OCI-LY3 (cell line): Measurements from ENCODE around the gene WNT5A.

Experiments used
- H2AFZ ChIP-seq: fragments of 200-600, 300-600 bp; shearing (Covaris generic); 2 replicates; pipeline ENCODE4 v1.6.0; 2014; ENCODE audit warnings: antibody characterized with exemption, low read depth, low read length
- H3K27ac ChIP-seq: fragments of 200-600, 300-600 bp; sonication (generic); 2 replicates; pipeline ENCODE4 v1.5.1; 2014; ENCODE audit warnings: mild to moderate bottlenecking, low read length, moderate library complexity, mixed read lengths
- H3K27me3 ChIP-seq: fragments of 200-600, 300-600 bp; sonication (generic); 2 replicates; pipeline ENCODE4 v1.6.1; 2014; ENCODE audit warnings: low read depth, low read length, mixed read lengths
- H3K36me3 ChIP-seq: fragments of 200-600, 300-600 bp; sonication (generic); replicated peaks from 2 replicates; pipeline ENCODE3; 2014; ENCODE audit warnings: low read depth, low read length, mixed read lengths
- H3K4me1 ChIP-seq: fragments of 300-600, 200-600 bp; sonication (generic); 2 replicates; pipeline ENCODE4 v1.6.1; 2014; ENCODE audit warnings: low read length, mixed read lengths
- H3K4me2 ChIP-seq: fragments of 200-600, 300-600 bp; sonication (generic); 2 replicates; pipeline ENCODE4 v1.6.1; 2014; ENCODE audit warnings: low read length, mixed read lengths
- H3K4me3 ChIP-seq: fragments of 300-600, 200-600 bp; sonication (generic); 2 replicates; pipeline ENCODE4 v1.5.1; 2014; ENCODE audit warnings: antibody characterized with exemption, mild to moderate bottlenecking, low read length, moderate library complexity
- H3K79me2 ChIP-seq: fragments of 300-600, 200-600 bp; shearing (Covaris generic); 2 replicates; pipeline ENCODE4 v1.6.1; 2014; ENCODE audit warnings: mild to moderate bottlenecking, low read length, mixed read lengths
- H3K9ac ChIP-seq: fragments of 300-600, 200-600 bp; shearing (Covaris generic); 2 replicates; pipeline ENCODE4 v1.6.0; 2014; ENCODE audit warnings: mild to moderate bottlenecking, low read length, moderate library complexity
- H3K9me3 ChIP-seq: fragments of 200-600, 300-600 bp; shearing (Covaris generic); 2 replicates; pipeline ENCODE4 v1.6.1; 2014; ENCODE audit warnings: low read length, mixed read lengths; ENCODE audit not compliant: insufficient read depth
- H4K20me1 ChIP-seq: fragments of 200-600, 300-600 bp; sonication (generic); 2 replicates; pipeline ENCODE4 v1.6.1; 2016; ENCODE audit warnings: low read length, mixed read lengths; ENCODE audit not compliant: insufficient read depth
- CTCF ChIP-seq: fragments of 200-600, 300-600 bp; sonication (generic); IDR thresholded peaks from 2 replicates; pipeline ENCODE4 v1.5.1; 2014; ENCODE audit warnings: antibody characterized with exemption, low read length, low read depth
- EZH2phosphoT487 ChIP-seq: fragments of 200-600 bp; shearing (Covaris generic); IDR thresholded peaks from 2 replicates; pipeline ENCODE4 v1.6.1; 2018; ENCODE audit warnings: antibody characterized with exemption, mixed run types, low read depth

WNT5A gene

GRCh38 chr3:55427739-55428138 is 59.4 kb downstream of the WNT5A start:
- Histone ChIP-seq H3K36me3 (no peaks in the 10 kb centered on the region), H3K4me3 (no peak overlapping the region), H3K9ac (no peak overlapping the region), H3K27ac (no peak overlapping the region), H3K27me3 (peaks cover 2% of the 10 kb centered on the region; the same call in 1 of the 2 replicates), H3K9me3 (no peaks in the 10 kb centered on the region), H2AFZ (no peak overlapping the region), H3K79me2 (no peaks in the 10 kb centered on the region), H3K4me1 (no peaks in the 10 kb centered on the region), H3K4me2 (no peak overlapping the region), H4K20me1 (no peaks in the 10 kb centered on the region)
- TF ChIP-seq EZH2phosphoT487 (no peak), CTCF (no peak)

- Histone ChIP-seq H4K20me1 (no peaks in the 10 kb centered on the region), H3K27me3 (peaks cover 2% of the 10 kb centered on the region; the same call in 1 of the 2 replicates), H3K79me2 (no peaks in the 10 kb centered on the region), H3K27ac (no peak overlapping the region), H2AFZ (no peak overlapping the region), H3K4me3 (no peak overlapping the region), H3K4me2 (no peak overlapping the region), H3K4me1 (no peaks in the 10 kb centered on the region), H3K9me3 (no peaks in the 10 kb centered on the region; the same call in 1 of the 2 replicates), H3K36me3 (no peaks in the 10 kb centered on the region), H3K9ac (no peak overlapping the region)
- TF ChIP-seq EZH2phosphoT487, result no peak
Measured at GRCh38 chr3:55426486-55426885, 60.6 kb downstream of the WNT5A start.

GRCh38 chr3:55423782-55424181 is 63.3 kb downstream of the WNT5A start:
- Histone ChIP-seq H3K9ac (no peak overlapping the region), H3K36me3 (no peaks in the 10 kb centered on the region), H3K4me1 (no peaks in the 10 kb centered on the region), H3K9me3 (no peaks in the 10 kb centered on the region; the same call in 1 of the 2 replicates), H4K20me1 (no peaks in the 10 kb centered on the region), H3K79me2 (no peaks in the 10 kb centered on the region), H3K4me3 (no peak overlapping the region), H2AFZ (no peak overlapping the region), H3K4me2 (no peak overlapping the region), H3K27ac (no peak overlapping the region), H3K27me3 (peaks cover 2% of the 10 kb centered on the region; the same call in 1 of the 2 replicates)
- TF ChIP-seq EZH2phosphoT487, result no peak
- no peak for TF ChIP-seq CTCF

- H3K4me3 ChIP-seq, result no peak overlapping the region
- H3K27me3 ChIP-seq, result no peaks in the 10 kb centered on the region
- no peak overlapping the region for H3K4me2 ChIP-seq
- no peaks in the 10 kb centered on the region for H3K79me2 ChIP-seq
- no peaks in the 10 kb centered on the region for H4K20me1 ChIP-seq
- H2AFZ ChIP-seq, result no peak overlapping the region
- H3K4me1 ChIP-seq, result no peaks in the 10 kb centered on the region
- no peaks in the 10 kb centered on the region for H3K36me3 ChIP-seq
- H3K9me3 ChIP-seq, result no peaks in the 10 kb centered on the region; the same call in 1 of the 2 replicates
- H3K9ac ChIP-seq, result no peak overlapping the region
- TF ChIP-seq CTCF (no peak), EZH2phosphoT487 (no peak)
- H3K27ac ChIP-seq, result no peak overlapping the region
Measured at GRCh38 chr3:55417211-55417610, 69.9 kb downstream of the WNT5A start.

GRCh38 chr3:55416331-55416821 is 70.7 kb downstream of the WNT5A start:
- TF ChIP-seq CTCF (no peak), EZH2phosphoT487 (no peak)
- Histone ChIP-seq H3K9ac (no peak overlapping the region), H3K27me3 (no peaks in the 10 kb centered on the region), H3K4me3 (no peak overlapping the region), H2AFZ (no peak overlapping the region), H3K4me1 (no peaks in the 10 kb centered on the region), H3K4me2 (no peak overlapping the region), H3K36me3 (no peaks in the 10 kb centered on the region), H3K27ac (no peak overlapping the region), H3K9me3 (no peaks in the 10 kb centered on the region), H3K79me2 (no peaks in the 10 kb centered on the region), H4K20me1 (no peaks in the 10 kb centered on the region)
